Vagina (tissue), 2 donors: ENCODE results near the gene KCNH1. TPM values are rescaled to one million over a fixed set of nuclear protein-coding genes. Genes with fewer than 3 reads are reported as not detected.

Experiments used
- DNase-seq, 2 donors: peaks; one replicate each; pipeline ENCODE4 v3.0.0-alpha.2; 2017; ENCODE audit errors: extremely low spot score in 2 of 2
- H3K27ac ChIP-seq: fragments of 200-600 bp; sonication (generic); one replicate; pipeline ENCODE4 v1.5.1; 2019
- H3K27me3 ChIP-seq: fragments of 200-600 bp; sonication (generic); one replicate; pipeline ENCODE4 v1.5.1; 2019
- H3K36me3 ChIP-seq, 2 donors: fragments of 200-600 bp; sonication (generic); one replicate each; pipeline ENCODE4 v1.5.1; 2017 to 2019
- H3K4me1 ChIP-seq: fragments of 200-600 bp; sonication (generic); one replicate; pipeline ENCODE4 v1.5.1; 2019
- H3K4me3 ChIP-seq, 2 donors: fragments of 200-600 bp; sonication (generic); 1 replicate in 1 of 2; 2 replicates in 1 of 2; pipeline ENCODE4 v1.5.1; 2016 to 2019
- H3K9me3 ChIP-seq: fragments of 200-600 bp; sonication (generic); one replicate; pipeline ENCODE4 v1.5.1; 2019
- CTCF ChIP-seq, 3 experiments: fragments of 450-650 bp in 2 of 3; fragments of 200-600 bp in 1 of 3; sonication (generic) in 1 of 3; IDR thresholded peaks; one replicate each; pipeline ENCODE4 v1.5.1; 2017 to 2019; ENCODE audit warnings: antibody characterized with exemption in 3 of 3, mild to moderate bottlenecking in 2 of 3, moderate library complexity in 2 of 3
- POLR2A ChIP-seq, 2 donors: fragments of 450-650 bp; IDR thresholded peaks; one replicate each; pipeline ENCODE4 v1.6.1; 2017; ENCODE audit warnings: antibody characterized with exemption in 2 of 2, mild to moderate bottlenecking in 2 of 2, moderate library complexity in 2 of 2
- POLR2AphosphoS5 ChIP-seq, 2 donors: sonication (generic); formaldehyde crosslinking; IDR thresholded peaks; one replicate each; pipeline ENCODE4 v1.9.0; 2017; ENCODE audit warnings: antibody characterized with exemption in 2 of 2, mild to moderate bottlenecking in 2 of 2, low read depth in 1 of 2; ENCODE audit not compliant: insufficient read depth in 1 of 2
- intact Hi-C: fragments of 100-400 bp; cut with DNase I; formaldehyde crosslinking; loops from one replicate; pipeline ENCODE4 v1.15.1; 2023
- total RNA-seq: library from RNA; depleted of rRNA; stranded (reverse); fragments of >200 nt; gene quantifications from one replicate; pipeline ENCODE4 v1.2.3, GENCODE V29; 2016

Gene KCNH1
- total RNA-seq, 1 donor from 2014 or later, result 3.9 TPM

GRCh38 chr1:210696709-210697108, 437.2 kb downstream of the KCNH1 start:
- Histone ChIP-seq H3K4me1 (peaks cover 8% of the 10 kb centered on the region), H3K27me3 (no peaks in the 10 kb centered on the region), H3K4me3 (no peak overlapping the region), H3K9me3 (no peaks in the 10 kb centered on the region), H3K36me3 (no peaks in the 10 kb centered on the region), H3K27ac (no peak overlapping the region)
- intact Hi-C loops, result no loop called here
- TF ChIP-seq CTCF (IDR thresholded peaks at IDR 0.05) (no peak), POLR2A (IDR thresholded peaks at IDR 0.05) (no peak), POLR2AphosphoS5 (IDR thresholded peaks at IDR 0.05; ENCODE audit: insufficient read depth in 1 of 2, low read depth in 1 of 2) (no peak)
- DNase-seq, result no peak

- H3K27ac ChIP-seq, result no peak overlapping the region
- DNase-seq, result no peak
- H3K27me3 ChIP-seq, result no peaks in the 10 kb centered on the region
- TF ChIP-seq POLR2AphosphoS5 (IDR thresholded peaks at IDR 0.05; ENCODE audit: insufficient read depth in 1 of 2, low read depth in 1 of 2) (no peak), POLR2A (IDR thresholded peaks at IDR 0.05) (no peak), CTCF (IDR thresholded peaks at IDR 0.05) (no peak)
- no peaks in the 10 kb centered on the region for H3K9me3 ChIP-seq
- H3K36me3 ChIP-seq, result no peaks in the 10 kb centered on the region
- no peak overlapping the region for H3K4me3 ChIP-seq
- H3K4me1 ChIP-seq, result peaks cover 1% of the 10 kb centered on the region
- intact Hi-C loops, result no loop called here
These were observed 438.9 kb downstream of the KCNH1 start for GRCh38 chr1:210695026-210695425.

GRCh38 chr1:210692796-210693195, 441.2 kb downstream of the KCNH1 start:
- Histone ChIP-seq H3K27ac (no peak overlapping the region), H3K27me3 (no peaks in the 10 kb centered on the region), H3K36me3 (no peaks in the 10 kb centered on the region), H3K4me1 (no peaks in the 10 kb centered on the region), H3K4me3 (no peak overlapping the region), H3K9me3 (no peaks in the 10 kb centered on the region)
- intact Hi-C loops, result no loop called here
- no peak for TF ChIP-seq POLR2A (IDR thresholded peaks at IDR 0.05)
- TF ChIP-seq CTCF (IDR thresholded peaks at IDR 0.05), result no peak
- TF ChIP-seq POLR2AphosphoS5 (IDR thresholded peaks at IDR 0.05; ENCODE audit: insufficient read depth in 1 of 2, low read depth in 1 of 2), result no peak
- DNase-seq, result no peak

GRCh38 chr1:210691039-210691610, 442.8 kb downstream of the KCNH1 start:
- no peak overlapping the region for H3K27ac ChIP-seq
- no peaks in the 10 kb centered on the region for H3K4me1 ChIP-seq
- H3K4me3 ChIP-seq, result no peak overlapping the region
- no peaks in the 10 kb centered on the region for H3K27me3 ChIP-seq
- no peaks in the 10 kb centered on the region for H3K9me3 ChIP-seq
- no peak for DNase-seq
- no peak for TF ChIP-seq CTCF (IDR thresholded peaks at IDR 0.05)
- no peak for TF ChIP-seq POLR2A (IDR thresholded peaks at IDR 0.05)
- TF ChIP-seq POLR2AphosphoS5 (IDR thresholded peaks at IDR 0.05; ENCODE audit: insufficient read depth in 1 of 2, low read depth in 1 of 2), result no peak
- H3K36me3 ChIP-seq, result no peaks in the 10 kb centered on the region
- intact Hi-C loops, result no loop called here

- Histone ChIP-seq H3K4me3 (no peak overlapping the region), H3K27ac (no peak overlapping the region), H3K27me3 (no peaks in the 10 kb centered on the region), H3K4me1 (no peaks in the 10 kb centered on the region), H3K36me3 (no peaks in the 10 kb centered on the region), H3K9me3 (no peaks in the 10 kb centered on the region)
- intact Hi-C loops, result no loop called here
- TF ChIP-seq POLR2AphosphoS5 (IDR thresholded peaks at IDR 0.05; ENCODE audit: insufficient read depth in 1 of 2, low read depth in 1 of 2), result no peak
- no peak for TF ChIP-seq CTCF (IDR thresholded peaks at IDR 0.05)
- TF ChIP-seq POLR2A (IDR thresholded peaks at IDR 0.05), result no peak
- DNase-seq, result no peak
These were observed 443.7 kb downstream of the KCNH1 start for GRCh38 chr1:210690236-210690635.
